Left kidney (tissue), 2 donors: ENCODE measurements around the gene GBA3. TPM values are rescaled to one million over a fixed set of nuclear protein-coding genes. Genes with fewer than 3 reads are reported as not detected.

Experiments
- DNase-seq: peaks from one replicate; pipeline ENCODE4 v3.0.0-alpha.2; 2013
- polyA plus RNA-seq: library from polyadenylated mRNA; unstranded; fragments of 120-200 nt; gene quantifications from one replicate; pipeline ENCODE4 v1.2.1, GENCODE V29; 2013; ENCODE audit not compliant: insufficient read length

Gene GBA3
- polyA plus RNA-seq, 1 donor, result 10.7 TPM

GRCh38 chr4:22778547-22779163 is 85.9 kb downstream of the GBA3 start:
- no peak for DNase-seq

- DNase-seq, result no peak
These were observed 87.6 kb downstream of the GBA3 start for GRCh38 chr4:22780317-22780716.

- no peak for DNase-seq
These were observed 88.1 kb downstream of the GBA3 start for GRCh38 chr4:22780797-22781196.

GRCh38 chr4:22787753-22788375 is 95.1 kb downstream of the GBA3 start:
- DNase-seq, result no peak

GRCh38 chr4:22790631-22791030 is 97.9 kb downstream of the GBA3 start:
- no peak for DNase-seq

GRCh38 chr4:22794732-22795131 is 102.0 kb downstream of the GBA3 start:
- no peak for DNase-seq

- no peak for DNase-seq
These were observed 108.7 kb downstream of the GBA3 start for GRCh38 chr4:22801391-22801790.

GRCh38 chr4:22802876-22803275 is 110.1 kb downstream of the GBA3 start:
- no peak for DNase-seq

GRCh38 chr4:22803512-22803911 is 110.8 kb downstream of the GBA3 start:
- DNase-seq, result no peak

- DNase-seq, result no peak
These were observed 122.2 kb downstream of the GBA3 start for GRCh38 chr4:22814906-22815305.

GRCh38 chr4:22824091-22824490 is 131.4 kb downstream of the GBA3 start:
- no peak for DNase-seq

GRCh38 chr4:22842360-22843018 is 149.8 kb downstream of the GBA3 start:
- DNase-seq, result no peak

- DNase-seq, result no peak
These were observed 155.6 kb downstream of the GBA3 start for GRCh38 chr4:22848332-22848731.

- no peak for DNase-seq
These were observed 157.3 kb downstream of the GBA3 start for GRCh38 chr4:22850055-22850454.

- no peak for DNase-seq
These were observed 157.9 kb downstream of the GBA3 start for GRCh38 chr4:22850630-22851029.

GRCh38 chr4:22857411-22857810 is 164.7 kb downstream of the GBA3 start:
- DNase-seq, result no peak

GRCh38 chr4:22859318-22859717 is 166.6 kb downstream of the GBA3 start:
- no peak for DNase-seq

Other genes starting within 250 kb of the GBA3 start
- gene ADGRA3, start 176.9 kb upstream of the GBA3 start, polyA plus RNA-seq, result 62.1 TPM